Tibial artery (tissue), 4 donors: ENCODE results near the gene RTKN2.

ENCODE experiments used
- DNase-seq, 2 donors: peaks; one replicate each; pipeline ENCODE4 v3.0.0-alpha.2; 2019
- H3K27ac ChIP-seq, 2 donors: fragments of 200-600 bp; sonication (generic) in 1 of 2; 1 replicate in 1 of 2; 2 replicates in 1 of 2; pipeline ENCODE4 v1.5.1; 2018 to 2019; ENCODE audit warnings: mild to moderate bottlenecking in 1 of 2
- H3K27me3 ChIP-seq, 2 donors: fragments of 200-600 bp; sonication (generic) in 1 of 2; one replicate each; pipeline versions ENCODE4 v1.5.1 to v1.6.0; 2016 to 2019
- H3K36me3 ChIP-seq, 3 donors: fragments of 200-600 bp; sonication (generic) in 2 of 3; one replicate each; pipeline ENCODE4 v1.5.1; 2016 to 2019; ENCODE audit warnings: mild to moderate bottlenecking in 2 of 3
- H3K4me1 ChIP-seq, 4 donors: fragments of 200-600 bp; sonication (generic) in 2 of 4; 1 replicate in 3 of 4; 2 replicates in 1 of 4; pipeline ENCODE4 v1.5.1; 2016 to 2019
- H3K4me3 ChIP-seq, 2 donors: fragments of 200-600 bp; sonication (generic) in 1 of 2; 1 replicate in 1 of 2; 2 replicates in 1 of 2; pipeline ENCODE4 v1.5.1; 2018 to 2019; ENCODE audit warnings: mild to moderate bottlenecking in 2 of 2
- H3K9me3 ChIP-seq, 3 donors: fragments of 200-600 bp; sonication (generic) in 1 of 3; one replicate each; pipeline ENCODE4 v1.5.1; 2016 to 2019
- CTCF ChIP-seq, 2 experiments: fragments of 200-600 bp in 1 of 2; fragments of 450-650 bp in 1 of 2; IDR thresholded peaks; one replicate each; pipeline ENCODE4 v1.5.1; 2017 to 2019; ENCODE audit warnings: antibody characterized with exemption in 2 of 2, mild to moderate bottlenecking in 1 of 2, moderate library complexity in 1 of 2
- intact Hi-C: fragments of 100-400 bp; cut with DNase I; formaldehyde crosslinking; loops from one replicate; pipeline ENCODE4 v1.15.0; 2023; ENCODE audit warnings: low total_unique reads

Gene RTKN2

DNA sequence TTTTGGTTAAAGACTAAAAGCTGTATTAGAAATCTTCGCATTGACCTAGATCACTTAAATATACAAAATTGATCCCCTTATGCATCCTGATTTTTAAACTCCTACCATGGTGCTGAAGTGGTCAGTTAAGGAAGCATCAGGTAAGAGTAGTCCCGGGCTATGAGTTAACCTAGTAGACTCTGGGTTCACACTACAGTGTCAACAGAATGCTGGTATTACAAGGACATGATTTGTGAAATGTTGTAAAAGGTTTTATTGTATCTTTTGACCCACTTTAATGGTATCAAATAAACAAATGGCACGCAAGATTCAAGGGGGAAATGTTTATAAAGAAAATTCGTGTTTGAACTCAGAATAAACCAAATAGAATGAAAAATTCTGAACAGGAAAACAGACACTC lies 36.8 kb downstream of the RTKN2 start:
- Histone ChIP-seq H3K27me3 (no peaks in the 10 kb centered on the region), H3K9me3 (no peaks in the 10 kb centered on the region), H3K36me3 (no peaks in the 10 kb centered on the region), H3K4me1 (peaks cover 0 to 47% (median 11%) of the 10 kb centered on the region in 4 donors), H3K27ac (peak overlapping the region; percentile 2 to 56), H3K4me3 (no peak overlapping the region)
- no peak for TF ChIP-seq CTCF (IDR thresholded peaks at IDR 0.05)
- DNase-seq = no peak
- intact Hi-C loops = no loop called here

DNA sequence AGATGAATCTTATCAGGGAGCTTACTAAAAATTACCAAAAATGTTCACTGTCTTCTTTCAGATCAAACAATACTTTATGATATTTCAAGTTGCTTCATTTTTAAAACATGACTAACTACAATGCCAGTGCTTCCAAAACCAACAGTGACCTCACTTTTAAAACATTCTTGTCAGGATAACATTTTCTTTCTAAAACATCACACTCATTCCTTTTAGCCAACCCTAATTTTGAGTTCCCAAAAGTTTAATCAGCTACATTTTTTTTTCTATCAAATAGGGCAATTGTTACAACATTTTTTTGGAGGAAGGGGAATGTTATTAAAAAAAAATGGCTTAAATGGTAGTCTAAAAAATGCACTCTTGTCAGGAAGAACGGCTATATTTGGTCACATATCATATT lies 37.3 kb downstream of the RTKN2 start:
- Histone ChIP-seq H3K27me3 (no peaks in the 10 kb centered on the region), H3K27ac (peak overlapping the region; percentile 2 to 56), H3K36me3 (no peaks in the 10 kb centered on the region), H3K4me1 (peaks cover 0 to 43% (median 11%) of the 10 kb centered on the region in 4 donors), H3K4me3 (no peak overlapping the region), H3K9me3 (no peaks in the 10 kb centered on the region)
- no peak for DNase-seq
- no peak for TF ChIP-seq CTCF (IDR thresholded peaks at IDR 0.05)
- intact Hi-C loops = no loop called here

- Histone ChIP-seq H3K4me1 (peaks cover 0 to 43% (median 11%) of the 10 kb centered on the region in 4 donors), H3K4me3 (no peak overlapping the region), H3K27ac (peak overlapping the region in 1 of 2 donors; percentile 56), H3K27me3 (no peaks in the 10 kb centered on the region), H3K36me3 (no peaks in the 10 kb centered on the region), H3K9me3 (no peaks in the 10 kb centered on the region)
- no peak for DNase-seq
- intact Hi-C loops = no loop called here
- no peak for TF ChIP-seq CTCF (IDR thresholded peaks at IDR 0.05)
These were observed 38.1 kb downstream of the RTKN2 start for GRCh38 chr10:62230344-62231121.

DNA sequence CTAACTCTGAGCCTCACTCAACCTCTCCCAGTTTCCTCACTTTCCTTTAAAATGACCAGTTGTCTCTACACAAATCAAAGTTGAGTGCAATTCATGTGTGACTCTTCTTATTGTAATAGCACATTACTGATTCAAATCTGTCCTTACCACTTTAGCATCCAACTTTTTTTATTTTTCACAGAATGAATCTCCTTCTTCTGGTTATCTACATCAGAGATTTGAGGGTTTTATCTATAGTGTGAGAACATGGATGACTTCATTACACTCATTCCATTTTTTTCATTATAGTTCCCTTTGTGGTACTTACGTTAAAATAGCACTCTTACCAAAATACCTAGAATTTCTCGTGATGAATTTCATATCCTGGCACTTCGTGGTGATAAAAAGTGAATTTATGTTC lies 43.3 kb downstream of the RTKN2 start:
- no peaks in the 10 kb centered on the region for H3K9me3 ChIP-seq
- TF ChIP-seq CTCF (IDR thresholded peaks at IDR 0.05) = no peak
- no peaks in the 10 kb centered on the region for H3K27me3 ChIP-seq
- H3K36me3 ChIP-seq = no peaks in the 10 kb centered on the region
- H3K27ac ChIP-seq = no peak overlapping the region
- intact Hi-C loops = no loop called here
- H3K4me1 ChIP-seq = peaks cover 0 to 7% (median 0%) of the 10 kb centered on the region in 4 donors
- no peak overlapping the region for H3K4me3 ChIP-seq
- no peak for DNase-seq

DNA sequence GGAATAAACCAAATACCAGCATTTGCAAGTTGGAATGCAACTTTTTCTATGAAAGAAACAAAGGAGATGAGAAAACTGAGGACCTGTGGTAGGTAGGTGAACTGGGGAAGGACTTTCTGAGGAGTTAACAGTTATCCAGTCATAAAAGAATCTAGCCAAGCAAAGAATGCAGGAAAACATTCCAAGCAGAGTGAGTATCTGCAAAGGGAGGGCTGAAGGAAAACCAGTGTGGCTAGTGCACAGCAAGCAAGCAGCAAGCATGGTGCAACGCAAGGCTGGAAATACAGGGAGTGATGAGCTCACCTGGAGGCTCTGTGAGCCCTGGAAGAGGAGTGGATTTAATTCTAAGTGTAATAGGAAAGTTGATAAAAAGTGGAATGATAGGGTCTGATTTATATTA lies 44.0 kb downstream of the RTKN2 start:
- no peak for TF ChIP-seq CTCF (IDR thresholded peaks at IDR 0.05)
- intact Hi-C loops = no loop called here
- H3K27me3 ChIP-seq = no peaks in the 10 kb centered on the region
- H3K27ac ChIP-seq = no peak overlapping the region
- DNase-seq = no peak
- H3K36me3 ChIP-seq = no peaks in the 10 kb centered on the region
- H3K4me1 ChIP-seq = peaks cover 0 to 7% (median 0%) of the 10 kb centered on the region in 4 donors
- H3K9me3 ChIP-seq = no peaks in the 10 kb centered on the region
- no peak overlapping the region for H3K4me3 ChIP-seq
